Measurements from ENCODE around the gene RNF32.
"Not testable (repeated sequence)": the region's sequence is repeated elsewhere in the genome, so short reads cannot be mapped to it uniquely, and the experiment has no call there.

The RNF32 gene

GRCh38 chr7:156642306-156643045 lies 1.9 kb downstream of the RNF32 start:
- no peak for DNase-seq (ENCODE audit: low read depth in 3 of 3)

DNA sequence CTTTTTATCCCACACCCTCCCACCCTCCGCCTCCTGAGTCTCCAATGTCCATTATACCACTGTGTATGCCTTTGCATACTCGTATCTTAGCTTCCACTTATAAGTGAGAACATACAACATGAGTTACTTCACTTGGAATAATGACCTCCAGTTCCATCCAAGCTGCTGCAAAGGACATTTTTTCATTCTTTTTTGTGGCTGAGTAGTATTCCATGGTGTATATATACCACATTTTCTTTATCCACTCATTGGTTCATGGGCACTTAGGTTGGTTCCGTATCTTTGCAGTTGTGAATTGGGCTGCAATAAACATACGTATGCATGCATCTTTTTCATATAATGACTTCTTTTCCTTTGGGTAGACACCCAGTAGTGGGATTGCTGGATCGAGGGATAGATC lies 6.8 kb downstream of the RNF32 start:
- DNase-seq (ENCODE audit: low read depth in 3 of 3) = not testable (repeated sequence)

DNA sequence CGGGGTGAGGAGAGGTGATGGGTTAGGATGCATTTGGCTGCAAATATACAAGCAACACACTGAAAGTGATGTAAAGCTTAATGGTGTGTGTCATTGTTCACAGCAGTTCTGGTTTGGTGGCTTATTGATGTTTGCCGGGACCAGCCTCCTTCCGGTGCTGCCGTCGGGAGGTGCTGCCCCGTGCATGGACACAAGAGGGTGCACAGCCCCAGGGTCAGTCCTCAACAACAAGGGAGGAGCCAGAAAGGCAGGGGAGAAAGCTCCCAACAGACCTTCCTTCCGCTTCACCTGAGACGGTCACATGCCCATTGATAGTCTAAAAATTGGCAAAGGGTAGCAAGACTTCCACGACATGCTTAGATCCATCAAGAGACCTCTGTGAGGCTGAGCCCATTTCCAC lies 9.5 kb downstream of the RNF32 start:
- no peak for DNase-seq (ENCODE audit: low read depth in 3 of 3)

GRCh38 chr7:156651474-156651873 lies 10.9 kb downstream of the RNF32 start:
- no peak for DNase-seq (ENCODE audit: low read depth in 3 of 3)

GRCh38 chr7:156652886-156653568 lies 12.5 kb downstream of the RNF32 start:
- no peak for DNase-seq (ENCODE audit: low read depth in 3 of 3)

GRCh38 chr7:156654511-156655234 lies 14.1 kb downstream of the RNF32 start:
- DNase-seq (ENCODE audit: low read depth in 3 of 3) = no peak

GRCh38 chr7:156655251-156655650 lies 14.7 kb downstream of the RNF32 start:
- no peak for DNase-seq (ENCODE audit: low read depth in 3 of 3)

GRCh38 chr7:156655983-156656382 lies 15.4 kb downstream of the RNF32 start:
- DNase-seq (ENCODE audit: low read depth in 3 of 3) = no peak

DNA sequence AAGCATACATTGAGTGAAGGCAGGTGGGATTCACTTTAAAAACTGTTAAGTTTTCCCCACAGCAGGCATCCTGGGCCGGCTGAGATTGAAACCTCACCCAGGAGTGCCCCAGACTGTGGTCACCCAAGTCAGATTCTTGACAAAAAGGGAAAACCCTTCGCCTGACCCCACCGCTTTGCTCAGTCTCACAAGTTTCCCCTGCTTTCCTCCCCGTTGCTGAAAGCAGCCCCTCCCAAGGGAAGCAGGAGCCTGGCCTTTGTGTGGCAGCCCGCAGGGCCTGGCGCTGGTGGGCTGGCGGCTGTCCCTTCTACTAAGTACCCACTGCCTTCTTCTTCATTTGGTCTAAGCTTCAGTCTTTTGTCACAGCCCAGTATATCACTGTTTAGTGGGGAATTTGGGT lies 16.0 kb downstream of the RNF32 start:
- no peak for DNase-seq (ENCODE audit: low read depth in 3 of 3)

DNA sequence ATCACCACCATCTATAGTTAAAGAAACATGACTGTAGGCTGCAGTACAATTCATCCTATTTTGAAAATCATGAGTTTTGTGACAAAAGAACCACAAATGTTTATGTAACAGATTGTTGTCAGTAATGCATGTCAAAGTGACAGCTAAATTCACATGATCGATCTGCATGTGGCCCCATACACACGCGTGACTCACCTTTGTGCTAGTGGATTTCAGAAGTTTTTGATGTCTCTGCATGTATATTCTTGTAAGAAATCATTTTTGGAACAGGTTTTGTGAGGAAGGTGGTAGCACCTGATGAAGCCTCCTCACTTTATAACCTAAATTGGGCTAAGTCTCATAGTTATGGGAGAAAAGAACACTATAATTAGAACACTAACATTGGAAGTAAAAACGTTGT lies 17.1 kb downstream of the RNF32 start:
- DNase-seq (ENCODE audit: low read depth in 3 of 3) = no peak

DNA sequence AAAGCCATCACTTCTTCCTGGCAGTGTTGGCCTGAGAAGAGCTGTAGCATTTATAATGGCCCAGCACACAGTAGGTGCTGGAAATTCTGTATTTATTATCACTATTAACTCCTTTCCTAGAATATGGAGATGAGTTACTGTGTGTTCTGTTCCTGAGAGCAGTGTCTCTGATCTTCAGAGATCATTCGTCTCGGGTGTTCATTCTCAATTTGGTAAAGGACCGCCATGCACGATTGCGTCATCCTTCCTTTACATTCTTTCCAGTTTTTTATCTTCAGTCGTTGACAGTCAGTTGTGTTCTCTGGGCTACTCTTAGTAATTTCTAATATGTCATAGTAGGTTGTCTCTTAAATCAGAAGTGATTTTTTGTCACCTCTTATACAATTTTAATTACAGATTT lies 18.6 kb downstream of the RNF32 start:
- no peak for DNase-seq (ENCODE audit: low read depth in 3 of 3)

DNA sequence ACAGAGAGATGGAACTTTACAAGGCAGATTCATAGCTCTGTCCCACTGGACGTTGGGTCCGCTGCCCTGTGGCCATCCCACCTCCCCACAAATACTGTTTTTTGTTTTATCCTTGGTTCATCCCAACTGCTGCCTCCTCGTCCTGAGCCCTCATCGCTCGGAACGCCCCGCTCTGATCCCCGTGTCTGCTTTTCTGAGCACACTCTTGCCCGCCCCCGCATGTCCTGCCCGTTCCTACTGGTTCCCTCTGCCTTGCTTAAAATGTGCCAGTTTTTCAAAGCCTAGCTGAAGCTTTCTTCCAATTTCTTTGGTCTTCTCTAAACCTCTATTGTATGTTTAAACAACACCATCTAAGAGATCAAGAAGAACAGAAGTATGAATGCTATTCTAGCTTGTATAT lies 19.4 kb downstream of the RNF32 start:
- DNase-seq (ENCODE audit: low read depth in 3 of 3) = no peak

- DNase-seq (ENCODE audit: low read depth in 3 of 3) = no peak
These were observed 21.1 kb downstream of the RNF32 start for GRCh38 chr7:156661637-156662036.

- no peak for DNase-seq (ENCODE audit: low read depth in 3 of 3)
These were observed 21.7 kb downstream of the RNF32 start for GRCh38 chr7:156662277-156662676.

DNA sequence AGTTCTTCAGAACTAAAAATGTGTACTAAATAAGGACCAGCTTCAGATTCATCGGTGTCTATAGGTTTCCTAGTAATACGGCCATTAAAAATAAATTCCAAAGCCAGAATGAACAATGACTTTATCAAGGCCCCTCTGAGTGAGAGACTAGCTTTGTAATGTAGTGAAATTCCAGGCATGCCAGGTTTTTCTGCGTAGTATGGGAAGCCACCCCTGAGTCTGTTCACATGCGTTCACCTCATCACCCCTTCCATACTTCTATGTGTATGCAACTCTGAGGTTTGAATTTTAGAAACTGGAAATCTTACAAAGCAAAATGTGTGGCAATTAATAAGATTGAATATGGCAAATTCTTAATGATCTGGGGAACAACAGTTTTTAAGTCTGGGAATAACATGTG lies 24.5 kb downstream of the RNF32 start:
- no peak for DNase-seq (ENCODE audit: low read depth in 3 of 3)

- DNase-seq (ENCODE audit: low read depth in 3 of 3) = no peak
These were observed 26.0 kb downstream of the RNF32 start for GRCh38 chr7:156666368-156667109.

DNA sequence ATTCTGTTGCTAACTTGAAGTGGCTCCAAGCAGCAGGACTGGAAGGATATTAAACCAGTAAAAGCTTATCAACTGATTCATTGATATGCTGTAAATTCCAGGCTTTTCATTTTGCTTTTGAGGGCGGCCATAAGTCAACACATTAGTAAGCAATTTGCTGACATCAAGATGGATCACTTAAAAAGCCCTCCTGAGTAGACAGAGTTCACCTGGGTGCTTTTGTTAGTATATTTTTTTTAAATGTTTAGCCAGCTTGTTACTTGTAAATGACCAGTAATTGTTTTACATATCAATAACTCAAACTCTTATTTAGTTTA lies 26.5 kb downstream of the RNF32 start:
- DNase-seq (ENCODE audit: low read depth in 3 of 3) = no peak

DNA sequence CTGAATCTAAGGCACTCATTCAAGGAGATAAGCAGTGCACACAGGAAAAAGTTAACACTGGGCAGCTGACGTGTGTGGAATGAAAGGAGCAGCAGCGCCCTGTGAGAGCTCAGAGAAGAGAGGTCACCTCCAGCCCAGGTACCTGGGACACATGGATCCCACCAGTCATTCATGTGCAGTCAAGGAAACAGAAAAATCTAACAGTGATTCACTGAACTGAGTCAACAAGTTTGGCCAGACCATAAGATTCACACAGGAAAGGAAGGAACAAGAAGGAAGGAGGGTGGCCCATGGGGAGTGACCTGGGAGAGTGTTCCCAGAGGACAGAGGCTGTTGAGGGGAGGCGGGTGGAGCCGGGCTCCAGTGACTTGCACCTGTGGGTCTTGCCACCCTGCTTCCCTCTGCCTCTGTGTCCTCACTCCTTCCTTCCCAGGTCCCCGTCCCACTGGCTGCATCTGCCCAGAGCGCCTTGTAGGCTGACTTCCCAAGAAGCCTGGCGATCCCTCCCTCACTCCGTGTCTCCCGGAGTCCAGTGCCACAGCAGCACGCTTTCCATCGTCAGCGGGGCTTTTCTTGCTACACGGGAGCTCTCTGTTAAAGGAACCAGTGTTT lies 27.7 kb downstream of the RNF32 start:
- DNase-seq (ENCODE audit: low read depth in 3 of 3) = no peak

DNA sequence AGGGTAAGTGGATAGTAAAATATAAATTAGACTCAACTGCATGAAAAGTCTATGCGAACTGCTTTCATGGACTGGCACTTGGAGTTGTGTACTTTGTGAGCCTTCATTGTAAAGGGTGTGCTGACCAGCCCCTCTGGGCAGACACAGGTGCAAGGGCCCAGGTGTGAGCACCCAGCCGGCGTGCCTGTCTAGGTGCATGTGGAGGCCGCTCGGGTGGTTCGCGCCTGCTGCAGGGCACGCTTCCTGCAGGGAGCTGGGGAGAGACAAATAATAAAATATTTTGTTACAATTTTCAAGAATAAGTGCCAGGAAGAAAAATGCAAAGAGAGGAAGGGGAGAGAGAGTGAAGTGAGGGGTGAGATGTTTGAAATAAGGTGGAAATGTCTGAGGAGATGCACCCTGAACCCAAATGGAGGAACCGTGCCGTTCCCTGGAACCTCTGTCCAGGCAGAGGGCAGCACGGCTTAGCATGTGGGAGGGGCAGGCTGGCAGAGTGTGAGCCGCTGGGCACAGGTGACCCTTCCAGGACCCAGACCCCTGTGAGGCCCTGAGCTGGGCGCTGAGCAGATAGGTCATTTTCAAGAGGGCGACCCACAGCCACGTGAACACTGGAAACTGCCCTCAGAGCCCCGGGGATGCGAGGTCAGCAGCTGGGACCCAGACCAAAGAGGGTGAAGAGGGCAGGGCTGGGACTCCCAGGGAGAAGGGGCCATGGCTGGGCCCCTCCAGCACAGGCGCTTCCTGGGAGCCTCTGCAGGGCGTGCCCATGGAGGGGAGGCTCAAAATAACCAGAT lies 28.7 kb downstream of the RNF32 start:
- DNase-seq (ENCODE audit: low read depth in 3 of 3) = no peak

DNA sequence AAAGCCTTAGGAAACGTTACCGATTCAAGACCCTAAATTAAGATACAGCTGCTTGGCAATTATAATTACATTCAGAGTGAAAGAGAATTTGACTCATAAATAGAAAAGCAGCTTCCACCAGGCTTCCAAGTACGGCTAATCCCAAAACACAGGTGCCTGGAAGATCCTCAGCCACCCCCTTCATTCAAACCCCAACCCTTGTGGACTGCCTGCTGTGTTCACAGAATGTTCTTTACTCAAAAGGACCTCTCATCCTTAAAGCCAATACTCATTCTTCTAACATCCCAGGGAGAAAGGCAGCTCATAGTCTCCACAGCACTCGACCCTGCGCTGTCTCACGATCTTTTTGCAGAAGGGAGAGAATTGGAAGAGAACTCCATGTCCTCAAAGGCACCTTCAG lies 32.9 kb downstream of the RNF32 start:
- DNase-seq (ENCODE audit: low read depth in 3 of 3) = no peak

- no peak for DNase-seq (ENCODE audit: low read depth in 3 of 3)
These were observed 33.3 kb downstream of the RNF32 start for GRCh38 chr7:156673902-156674301.
